Mesothelial cell of epicardium (in vitro differentiated cells): ENCODE measurements around the gene SSBP3. TPM values are rescaled to one million over a fixed set of nuclear protein-coding genes. Genes with fewer than 3 reads are reported as not detected.

ENCODE experiments used
- DNase-seq, 2 experiments: peaks; one replicate each; pipeline ENCODE4 v3.0.0; 2021; ENCODE audit warnings: low spot score in 2 of 2; ENCODE audit not compliant: unreplicated experiment in 2 of 2
- H3K27ac Mint-ChIP-seq: 2 replicates; pipeline ENCODE4 v1.8.0; 2021; ENCODE audit warnings: mixed read lengths
- H3K27me3 Mint-ChIP-seq: 2 replicates; pipeline ENCODE4 v1.8.0; 2021; ENCODE audit warnings: low read depth, mixed read lengths
- H3K36me3 Mint-ChIP-seq: 2 replicates; pipeline ENCODE4 v1.8.0; 2021; ENCODE audit warnings: mixed read lengths
- H3K4me1 Mint-ChIP-seq: 2 replicates; pipeline ENCODE4 v1.8.0; 2021; ENCODE audit warnings: mixed read lengths
- H3K4me3 Mint-ChIP-seq: 2 replicates; pipeline ENCODE4 v1.8.0; 2021; ENCODE audit warnings: mild to moderate bottlenecking, moderate library complexity, mixed read lengths
- H3K9me3 Mint-ChIP-seq: 2 replicates; pipeline ENCODE4 v1.8.0; 2021; ENCODE audit warnings: mixed read lengths
- CTCF ChIP-seq: fragments of 200-600 bp; sonication (generic); IDR thresholded peaks from one replicate; pipeline ENCODE4 v1.5.0; 2021; ENCODE audit warnings: antibody characterized with exemption; ENCODE audit not compliant: unreplicated experiment
- total RNA-seq: library from RNA; stranded (reverse); gene quantifications from 3 replicates; pipeline ENCODE4 v1.2.1, GENCODE V29; 2021

Gene SSBP3
- total RNA-seq, 1 donor from 2014 or later, result 172 TPM

GRCh38 chr1:54310439-54311328 lies 95.5 kb downstream of the SSBP3 start:
- Mint-ChIP-seq H3K4me1 (peaks cover 72% of the 10 kb centered on the region), H3K36me3 (peaks cover 2% of the 10 kb centered on the region), H3K4me3 (no peak overlapping the region), H3K27ac (peak overlapping the region; percentile 70), H3K9me3 (no peaks in the 10 kb centered on the region), H3K27me3 (no peaks in the 10 kb centered on the region)
- DNase-seq, result no peak
- TF ChIP-seq CTCF, result peak; percentile 33

GRCh38 chr1:54309631-54310366 lies 96.4 kb downstream of the SSBP3 start:
- no peak for DNase-seq
- Mint-ChIP-seq H3K4me1 (peaks cover 70% of the 10 kb centered on the region), H3K9me3 (no peaks in the 10 kb centered on the region), H3K4me3 (no peak overlapping the region), H3K27me3 (no peaks in the 10 kb centered on the region), H3K27ac (peak overlapping the region; percentile 2), H3K36me3 (peaks cover 2% of the 10 kb centered on the region)
- TF ChIP-seq CTCF, result no peak

- no peaks in the 10 kb centered on the region for H3K27me3 Mint-ChIP-seq
- no peak for DNase-seq
- H3K4me1 Mint-ChIP-seq, result peaks cover 67% of the 10 kb centered on the region
- H3K4me3 Mint-ChIP-seq, result no peak overlapping the region
- no peaks in the 10 kb centered on the region for H3K9me3 Mint-ChIP-seq
- H3K27ac Mint-ChIP-seq, result peak overlapping the region; percentile 76
- H3K36me3 Mint-ChIP-seq, result peaks cover 2% of the 10 kb centered on the region
- no peak for TF ChIP-seq CTCF
These were observed 98.9 kb downstream of the SSBP3 start for GRCh38 chr1:54307305-54307704.

GRCh38 chr1:54305906-54306514 lies 100.2 kb downstream of the SSBP3 start:
- Mint-ChIP-seq H3K9me3 (no peaks in the 10 kb centered on the region), H3K36me3 (peaks cover 2% of the 10 kb centered on the region), H3K27me3 (no peaks in the 10 kb centered on the region), H3K4me3 (no peak overlapping the region), H3K4me1 (peaks cover 63% of the 10 kb centered on the region), H3K27ac (peak overlapping the region; percentile 57)
- no peak for TF ChIP-seq CTCF
- DNase-seq, result no peak

- no peak for DNase-seq
- Mint-ChIP-seq H3K27ac (peak overlapping the region; percentile 39), H3K4me1 (peaks cover 57% of the 10 kb centered on the region), H3K9me3 (no peaks in the 10 kb centered on the region), H3K36me3 (peaks cover 2% of the 10 kb centered on the region), H3K4me3 (no peak overlapping the region), H3K27me3 (no peaks in the 10 kb centered on the region)
- TF ChIP-seq CTCF, result no peak
These were observed 101.7 kb downstream of the SSBP3 start for GRCh38 chr1:54304518-54304917.
